GM23248 (cell line): ENCODE data around the gene CRYBG1. TPM values are rescaled to one million over a fixed set of nuclear protein-coding genes. Genes with fewer than 3 reads are reported as not detected.
"Not testable (repeated sequence)": the region's sequence is repeated elsewhere in the genome, so short reads cannot be mapped to it uniquely, and the experiment has no call there.

Experiments used
- DNase-seq: peaks from one replicate; pipeline ENCODE4 v3.0.0-alpha.2; 2015
- H2AFZ ChIP-seq: fragments of 200-600 bp; sonication (generic); 2 replicates; pipeline ENCODE4 v1.6.1; 2016; ENCODE audit warnings: antibody characterized with exemption
- H3F3A ChIP-seq: fragments of 200-600 bp; sonication (generic); 2 replicates; pipeline ENCODE4 v1.6.1; 2016; ENCODE audit warnings: mild to moderate bottlenecking, antibody characterized with exemption, mixed run types; ENCODE audit not compliant: insufficient read depth
- H3K27ac ChIP-seq: fragments of 200-600 bp; sonication (generic); 2 replicates; pipeline ENCODE4 v1.5.1; 2016; ENCODE audit warnings: mild to moderate bottlenecking
- H3K27me3 ChIP-seq: fragments of 200-600 bp; sonication (generic); replicated peaks from 2 replicates; pipeline ENCODE4 v1.6.1; 2016; ENCODE audit warnings: mild to moderate bottlenecking; ENCODE audit not compliant: insufficient read depth
- H3K36me3 ChIP-seq: fragments of 200-600 bp; sonication (generic); 2 replicates; pipeline ENCODE4 v1.6.1; 2016; ENCODE audit warnings: low read depth, mild to moderate bottlenecking
- H3K4me1 ChIP-seq: fragments of 200-600 bp; sonication (generic); 2 replicates; pipeline ENCODE4 v1.6.1; 2016; ENCODE audit warnings: mild to moderate bottlenecking; ENCODE audit not compliant: insufficient read depth
- H3K4me2 ChIP-seq: fragments of 200-600 bp; sonication (generic); one replicate; pipeline ENCODE4 v1.6.1; 2016; ENCODE audit warnings: mild to moderate bottlenecking; ENCODE audit not compliant: unreplicated experiment
- H3K4me3 ChIP-seq: fragments of 200-600 bp; sonication (generic); 2 replicates; pipeline ENCODE4 v1.5.1; 2016; ENCODE audit warnings: mild to moderate bottlenecking
- H3K79me2 ChIP-seq: fragments of 200-600 bp; sonication (generic); 2 replicates; pipeline ENCODE4 v1.6.1; 2016; ENCODE audit warnings: mild to moderate bottlenecking; ENCODE audit not compliant: insufficient read depth
- H3K9ac ChIP-seq: fragments of 200-600 bp; sonication (generic); 2 replicates; pipeline ENCODE4 v1.6.1; 2016; ENCODE audit warnings: mild to moderate bottlenecking
- H3K9me2 ChIP-seq: fragments of 200-600 bp; sonication (generic); 2 replicates; pipeline ENCODE4 v1.6.1; 2016; ENCODE audit warnings: mixed run types, mild to moderate bottlenecking, moderate library complexity; ENCODE audit not compliant: insufficient read depth
- H3K9me3 ChIP-seq: fragments of 200-600 bp; sonication (generic); one replicate; pipeline ENCODE4 v1.6.1; 2017; ENCODE audit warnings: low read depth
- H4K20me1 ChIP-seq: fragments of 200-600 bp; sonication (generic); 2 replicates; pipeline ENCODE4 v1.6.0; 2016; ENCODE audit not compliant: insufficient read depth
- EZH2 ChIP-seq: fragments of 200-600 bp; sonication (generic); IDR thresholded peaks from 2 replicates; pipeline ENCODE4 v1.6.1; 2018; ENCODE audit warnings: antibody characterized with exemption, mild to moderate bottlenecking; ENCODE audit not compliant: insufficient read depth, poor library complexity, severe bottlenecking
- EZH2phosphoT487 ChIP-seq: fragments of 200-600 bp; sonication (generic); IDR thresholded peaks from 2 replicates; pipeline ENCODE4 v1.6.1; 2018; ENCODE audit warnings: antibody characterized with exemption, moderate library complexity, mild to moderate bottlenecking, low read depth; ENCODE audit not compliant: insufficient read depth
- WGBS, 2 experiments: methylation state at CpG; one replicate each; pipeline ENCODE4 v1.1.6; 2015 to 2017; ENCODE audit warnings: low lambda C conversion rate in 2 of 2, low coverage in 1 of 2; ENCODE audit errors: missing lambda C conversion rate in 2 of 2; 5-methylcytosine and 5-hydroxymethylcytosine counted together
- in situ Hi-C: fragments of 300-500 bp; cut with MboI; formaldehyde crosslinking; loops from 2 replicates; pipeline ENCODE4 v1.15.0; 2020
- polyA plus RNA-seq: library from polyadenylated mRNA; unstranded; fragments of >200 nt; fragmentation: Nextera tagmentation; extraction: Ambion mirVana; gene quantifications from 2 replicates; pipeline ENCODE4 v1.2.1, GENCODE V29; 2016
- total RNA-seq: library from RNA; depleted of rRNA; stranded (reverse); fragments of >200 nt; shearing (Covaris generic); gene quantifications from 2 replicates; pipeline ENCODE4 v1.2.3, GENCODE V29; 2014

CRYBG1 gene
- total and polyA plus RNA-seq, 2 experiments from 2014 or later = 1.9 to 8.4 TPM

DNA sequence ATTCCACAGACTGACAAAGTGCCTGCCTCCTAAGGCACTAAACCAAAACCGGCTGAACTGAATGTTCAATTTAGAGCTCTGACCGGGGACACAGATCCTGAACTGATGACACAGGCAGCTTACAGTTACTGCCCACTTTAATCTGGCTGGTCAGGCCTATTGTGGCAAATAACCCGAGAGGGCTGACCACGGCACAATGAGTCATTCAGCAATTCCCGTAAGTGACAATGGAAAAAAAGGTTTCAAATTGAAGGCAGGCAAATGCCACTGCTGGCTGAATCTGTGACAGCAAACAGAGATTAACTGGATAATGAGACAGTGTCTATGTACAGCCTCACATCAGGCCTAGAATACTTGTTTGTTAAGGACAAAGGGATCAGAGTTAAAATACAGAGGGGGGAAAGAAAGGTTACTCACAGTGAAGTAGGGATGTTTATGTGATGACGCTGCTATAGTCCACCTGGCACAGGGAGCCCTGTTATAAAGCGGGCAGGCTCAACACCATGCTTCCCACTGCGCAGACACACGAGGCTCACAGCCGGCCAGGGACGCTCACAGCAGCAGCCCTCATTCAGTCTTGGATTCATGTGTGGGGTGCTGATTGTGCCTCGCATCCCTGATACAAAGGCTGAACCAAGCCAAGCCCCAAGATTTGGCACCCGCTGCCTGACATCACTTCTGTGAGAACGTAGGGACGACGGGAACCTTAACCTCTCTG lies 214.4 kb downstream of the CRYBG1 start:
- in situ Hi-C loops = no loop called here
- Histone ChIP-seq H3K27ac (peak overlapping the region; percentile 52), H2AFZ (peak overlapping the region; percentile 14; the same call in 1 of the 2 replicates)

GRCh38 chr6:106579281-106579680 lies 218.8 kb downstream of the CRYBG1 start:
- Histone ChIP-seq H3K27me3 (no peaks in the 10 kb centered on the region), H3K4me3 (no peak overlapping the region), H3K9ac (no peak overlapping the region), H3K9me2 (no peaks in the 10 kb centered on the region), H3K4me1 (peaks cover 14% of the 10 kb centered on the region; the same call in 1 of the 2 replicates), H3K79me2 (no peaks in the 10 kb centered on the region), H3K27ac (no peak overlapping the region), H3K4me2 (no peak overlapping the region), H4K20me1 (no peaks in the 10 kb centered on the region), H2AFZ (0 out of 2 replicates have a peak overlapping the region, but pooled peaks have one; percentile 5), H3K36me3 (no peaks in the 10 kb centered on the region), H3K9me3 (no peaks in the 10 kb centered on the region), H3F3A (peaks cover 4% of the 10 kb centered on the region)
- 71 to 77% methylated on average over 2 of the region's 2 CpGs for WGBS, 2 experiments
- peak; percentile 53 for DNase-seq
- in situ Hi-C loops = no loop called here
- TF ChIP-seq EZH2phosphoT487 = no peak
- TF ChIP-seq EZH2 = no peak

More for the DNA sequence above, 214.4 kb downstream of the CRYBG1 start:
- Histone ChIP-seq H3K79me2 (no peaks in the 10 kb centered on the region), H3K9me2 (no peaks in the 10 kb centered on the region), H3K27me3 (no peaks in the 10 kb centered on the region), H3F3A (peaks cover 10% of the 10 kb centered on the region), H3K4me2 (peak overlapping the region; percentile 45), H3K36me3 (no peaks in the 10 kb centered on the region), H3K9ac (peak overlapping the region; percentile 14), H3K4me3 (no peak overlapping the region), H3K9me3 (no peaks in the 10 kb centered on the region), H4K20me1 (no peaks in the 10 kb centered on the region), H3K4me1 (peaks cover 18% of the 10 kb centered on the region; the same call in 1 of the 2 replicates)
- TF ChIP-seq EZH2phosphoT487 (no peak), EZH2 (no peak)
- DNase-seq = peak; percentile 90
- 51 to 54% methylated on average over 16 of the region's 16 CpGs for WGBS, 2 experiments

DNA sequence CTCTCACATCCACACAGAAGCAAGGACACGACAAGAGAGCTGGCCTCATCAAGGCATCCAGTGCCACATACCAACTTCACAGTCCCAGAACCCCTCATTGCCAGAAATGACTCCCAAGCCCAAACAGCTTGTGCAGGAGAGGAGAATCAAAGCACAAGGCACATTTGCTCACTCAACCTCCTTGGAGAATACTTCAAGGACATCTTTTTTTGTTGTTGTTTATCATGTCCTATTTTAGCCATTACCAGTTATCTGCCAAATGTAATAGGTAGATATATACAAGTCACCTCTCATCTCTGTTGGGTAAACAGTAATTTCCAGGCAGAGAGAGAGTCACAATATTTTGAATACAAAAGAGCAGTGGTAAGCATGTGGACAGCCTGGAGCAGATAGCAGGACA lies 221.0 kb downstream of the CRYBG1 start:
- DNase-seq = no peak
- H3K9me2 ChIP-seq = no peaks in the 10 kb centered on the region
- H3K4me3 ChIP-seq = no peak overlapping the region
- no peak overlapping the region for H3K27ac ChIP-seq
- 0 out of 2 replicates have a peak, but pooled peaks cover 3% of the 10 kb centered on the region for H3K4me1 ChIP-seq
- H3K27me3 ChIP-seq = no peaks in the 10 kb centered on the region
- H3F3A ChIP-seq = no peaks in the 10 kb centered on the region
- H3K9ac ChIP-seq = no peak overlapping the region
- H2AFZ ChIP-seq = no peak overlapping the region
- no peaks in the 10 kb centered on the region for H4K20me1 ChIP-seq
- TF ChIP-seq EZH2phosphoT487 (no peak), EZH2 (no peak)
- H3K79me2 ChIP-seq = no peaks in the 10 kb centered on the region
- 96 to 100% methylated on average over 1 of the region's 1 CpG for WGBS, 2 experiments
- H3K9me3 ChIP-seq = no peaks in the 10 kb centered on the region
- no peaks in the 10 kb centered on the region for H3K36me3 ChIP-seq
- in situ Hi-C loops = no loop called here
- no peak overlapping the region for H3K4me2 ChIP-seq

DNA sequence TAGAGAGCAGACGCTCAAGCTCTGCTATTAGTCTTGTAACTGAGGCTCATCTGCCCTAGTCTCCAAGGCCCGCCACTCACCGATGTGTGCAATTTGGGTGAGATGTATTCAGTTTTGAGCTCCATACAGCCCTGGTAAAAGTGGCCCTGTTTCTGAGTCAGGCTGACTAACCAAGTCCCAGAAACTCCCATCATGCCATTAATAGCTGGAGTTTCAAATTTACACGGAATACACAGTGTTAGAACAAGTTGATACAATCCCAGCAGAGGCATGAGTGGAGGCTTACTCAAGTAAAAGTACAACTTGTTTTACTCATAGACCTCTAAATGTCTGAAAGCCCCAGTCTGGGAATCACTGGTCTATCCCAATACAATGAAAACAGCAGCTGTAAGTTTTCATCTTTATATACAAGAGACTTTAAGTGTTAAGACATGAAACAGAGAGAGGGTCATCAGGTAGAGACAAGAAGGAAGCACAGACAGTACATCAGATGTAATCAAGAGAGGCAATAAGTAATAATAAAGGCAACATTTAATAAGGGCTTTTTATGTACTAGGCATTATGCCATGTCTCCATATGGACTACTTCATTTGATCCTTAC lies 226.4 kb downstream of the CRYBG1 start:
- H3K9me2 ChIP-seq = no peaks in the 10 kb centered on the region
- no peak overlapping the region; the same call in 1 of the 2 replicates for H3K27ac ChIP-seq
- H3K4me3 ChIP-seq = no peak overlapping the region
- in situ Hi-C loops = no loop called here
- no peak overlapping the region for H3K4me2 ChIP-seq
- no peaks in the 10 kb centered on the region for H3K79me2 ChIP-seq
- TF ChIP-seq EZH2 (no peak), EZH2phosphoT487 (no peak)
- H3F3A ChIP-seq = peaks cover 31% of the 10 kb centered on the region
- peaks cover 20% of the 10 kb centered on the region for H3K4me1 ChIP-seq
- no peaks in the 10 kb centered on the region for H3K27me3 ChIP-seq
- H3K9me3 ChIP-seq = no peaks in the 10 kb centered on the region
- peak; percentile 63 for DNase-seq
- WGBS, 2 experiments = 80 to 83% methylated on average over 4 of the region's 4 CpGs
- no peaks in the 10 kb centered on the region for H4K20me1 ChIP-seq
- no peak overlapping the region for H3K9ac ChIP-seq
- no peak overlapping the region for H2AFZ ChIP-seq
- no peaks in the 10 kb centered on the region for H3K36me3 ChIP-seq

DNA sequence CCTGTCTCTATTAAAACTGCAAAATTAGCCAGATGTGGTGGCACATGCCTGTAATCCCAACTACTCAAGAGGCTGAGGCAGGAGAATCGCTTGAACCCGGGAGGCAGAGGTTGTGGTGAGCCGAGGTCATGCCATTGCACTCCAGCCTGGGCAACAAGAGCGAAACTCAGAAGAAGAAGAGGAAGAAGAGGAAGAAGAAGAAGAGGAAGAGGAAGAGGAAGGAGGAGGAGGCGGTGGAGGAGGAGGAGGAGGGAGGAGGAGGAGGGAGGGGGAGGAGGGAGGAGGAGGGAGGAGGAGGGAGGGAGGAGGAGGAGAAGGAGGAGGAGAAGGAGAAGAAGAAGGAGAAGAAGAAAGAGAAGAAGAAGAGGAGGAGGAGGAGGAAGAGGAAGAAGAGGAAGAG lies 228.4 kb downstream of the CRYBG1 start:
- H3K36me3 ChIP-seq, in situ Hi-C loops, H3K4me3 ChIP-seq, H3K9me3 ChIP-seq, H3K9ac ChIP-seq, H2AFZ ChIP-seq, DNase-seq, H3K27ac ChIP-seq, H4K20me1 ChIP-seq, H3K4me2 ChIP-seq, H3K27me3 ChIP-seq, H3K79me2 ChIP-seq, H3K9me2 ChIP-seq: not testable (repeated sequence)
- H3F3A ChIP-seq = peaks cover 37% of the 10 kb centered on the region
- peaks cover 25% of the 10 kb centered on the region for H3K4me1 ChIP-seq
- WGBS, 2 experiments = 63 to 79% methylated on average over 4 to 5 of the region's 5 CpGs
